RCC 7860 (cell line): Measurements from ENCODE around the gene GRID2.
A peak's percentile ranks its signal among the peaks of the same experiment; 100 is the strongest.
"Not testable (repeated sequence)": the region's sequence is repeated elsewhere in the genome, so short reads cannot be mapped to it uniquely, and the experiment has no call there.

Experiments used
- DNase-seq: peaks from one replicate; pipeline ENCODE4 v3.0.0-alpha.2; 2015; ENCODE audit warnings: low spot score
- FAIRE-seq: peaks from 2 replicates; lab custom pipeline; 2012; peaks lifted over from hg19 to GRCh38; lab: Jason Lieb, UNC

Gene GRID2

DNA sequence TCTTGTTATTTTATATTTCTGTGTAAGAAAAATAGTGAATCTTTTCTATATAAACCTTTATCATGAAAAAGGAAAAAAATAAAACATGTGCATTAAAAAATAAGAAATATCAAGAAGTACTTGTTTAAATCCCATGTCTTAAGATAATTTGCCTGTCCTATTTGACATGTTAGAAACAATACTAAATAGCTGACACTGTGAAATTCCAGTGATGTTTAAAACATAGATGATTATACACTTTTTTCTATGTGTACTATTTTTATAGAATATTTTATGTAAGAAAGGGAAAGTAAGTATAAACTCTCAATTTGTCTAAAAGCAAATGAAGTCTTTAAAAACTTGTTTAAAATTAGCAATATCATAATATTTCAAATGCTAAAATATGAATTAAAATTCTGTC is 981.6 kb downstream of the GRID2 start:
- DNase-seq (no peak), FAIRE-seq (no peak)

DNA sequence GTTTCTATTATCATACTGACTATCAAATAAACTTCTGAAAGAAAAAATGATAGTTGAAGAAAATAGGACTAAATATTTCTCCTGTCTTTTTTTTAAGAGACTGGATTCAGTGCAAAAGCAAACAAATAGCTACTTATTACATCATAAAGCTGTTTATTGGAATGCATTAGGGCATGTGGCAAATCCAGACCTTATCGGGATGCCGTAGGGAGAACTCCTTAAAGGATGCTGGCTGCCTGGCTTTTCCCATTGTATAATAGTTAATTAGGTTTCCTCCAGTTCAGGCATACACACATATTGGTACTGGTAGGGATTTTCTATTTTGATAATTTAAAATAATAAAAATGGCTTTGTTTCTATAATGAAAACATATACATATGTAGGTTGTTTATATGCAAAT is 985.5 kb downstream of the GRID2 start:
- DNase-seq = no peak
- no peak for FAIRE-seq

DNA sequence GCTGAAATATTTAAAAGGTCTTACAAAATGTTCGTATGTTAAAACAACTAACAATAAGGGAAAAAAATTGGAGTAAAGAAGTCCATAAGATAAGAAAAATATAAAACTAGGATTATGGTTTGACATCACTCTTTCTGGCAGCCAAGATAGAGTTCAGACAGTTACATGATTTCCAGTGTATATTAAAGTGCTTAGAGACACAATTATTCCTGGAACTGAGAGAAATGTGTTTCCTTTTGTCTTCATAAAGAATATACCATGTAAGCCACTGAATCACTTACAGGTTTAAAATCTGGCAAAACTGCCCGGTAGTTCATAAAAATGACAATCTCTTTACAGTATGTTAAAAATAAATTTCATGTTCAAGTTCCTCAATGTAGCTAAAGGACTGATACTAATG is 986.1 kb downstream of the GRID2 start:
- no peak for FAIRE-seq
- DNase-seq = no peak

DNA sequence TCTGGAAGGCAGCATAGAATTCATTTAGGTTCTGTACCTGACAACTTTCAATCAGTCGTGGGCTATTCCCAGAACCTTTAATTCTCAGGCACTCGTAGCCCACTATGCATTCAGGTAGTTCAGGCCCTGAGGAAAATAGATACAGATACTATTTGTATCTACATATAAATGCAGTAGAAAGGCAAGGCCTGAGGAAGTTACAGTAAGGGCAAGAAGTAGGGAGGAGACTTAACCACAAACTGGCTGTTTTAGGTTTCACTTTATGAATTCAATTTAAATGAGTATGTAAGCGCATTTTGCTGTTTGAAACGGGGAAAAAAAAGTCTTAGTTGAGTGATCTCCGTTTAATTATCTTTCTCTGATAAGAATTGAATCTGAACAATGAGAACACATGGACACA is 995.4 kb downstream of the GRID2 start:
- FAIRE-seq (no peak), DNase-seq (no peak)

DNA sequence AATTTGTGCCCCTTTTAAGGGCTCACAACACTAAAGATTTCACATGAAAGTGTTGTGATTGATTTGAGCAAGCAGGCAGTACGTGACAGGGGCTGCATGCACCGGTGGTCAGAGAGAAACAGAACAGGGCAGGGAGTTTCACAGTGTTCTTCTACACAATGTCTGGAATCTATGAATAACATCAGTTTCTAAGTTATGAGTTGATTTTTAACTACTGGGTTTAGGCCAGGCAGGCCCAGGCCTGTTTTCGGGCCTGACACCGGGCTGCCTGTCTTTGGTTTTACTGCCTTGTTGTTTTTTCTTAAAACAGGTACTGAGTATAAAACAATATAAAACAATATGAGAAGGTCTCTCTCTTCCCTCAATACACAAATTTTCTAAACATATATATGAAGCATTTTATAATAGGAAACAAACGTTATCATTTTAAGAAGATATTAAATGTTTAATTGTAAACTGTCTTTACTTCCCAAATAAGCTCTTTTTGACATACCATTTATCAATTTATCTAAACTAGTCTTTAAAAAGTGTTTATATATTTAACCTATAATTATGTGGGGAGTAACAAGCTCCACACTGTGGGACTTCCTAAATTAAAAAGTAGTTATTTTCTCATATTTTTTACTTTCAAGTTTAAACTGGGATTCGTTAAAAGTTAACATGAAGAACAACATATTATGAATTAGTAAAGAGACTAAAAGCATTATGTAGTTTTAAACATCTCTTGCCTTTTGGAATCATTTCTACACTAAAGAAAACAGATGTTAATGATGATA is 997.2 kb downstream of the GRID2 start:
- DNase-seq, FAIRE-seq: not testable (repeated sequence)

DNA sequence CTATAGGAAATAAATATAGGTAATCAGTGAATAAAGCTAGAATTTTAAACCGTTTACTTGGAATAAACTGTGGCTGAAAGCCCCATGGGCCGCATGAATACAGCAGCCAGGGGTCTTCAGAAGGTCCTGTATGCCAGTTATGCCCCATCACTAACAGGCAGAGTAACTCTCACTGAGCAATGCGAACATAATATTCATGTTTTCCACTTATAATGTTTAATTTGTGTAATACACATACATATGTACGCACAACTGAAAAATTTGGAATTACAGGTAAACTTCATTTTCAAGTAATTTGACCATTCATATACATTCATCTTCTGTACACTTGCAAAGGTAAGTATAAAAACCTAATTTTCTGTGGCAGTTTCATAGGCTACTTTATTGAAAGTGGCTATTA is 998.5 kb downstream of the GRID2 start:
- DNase-seq (no peak), FAIRE-seq (no peak)

DNA sequence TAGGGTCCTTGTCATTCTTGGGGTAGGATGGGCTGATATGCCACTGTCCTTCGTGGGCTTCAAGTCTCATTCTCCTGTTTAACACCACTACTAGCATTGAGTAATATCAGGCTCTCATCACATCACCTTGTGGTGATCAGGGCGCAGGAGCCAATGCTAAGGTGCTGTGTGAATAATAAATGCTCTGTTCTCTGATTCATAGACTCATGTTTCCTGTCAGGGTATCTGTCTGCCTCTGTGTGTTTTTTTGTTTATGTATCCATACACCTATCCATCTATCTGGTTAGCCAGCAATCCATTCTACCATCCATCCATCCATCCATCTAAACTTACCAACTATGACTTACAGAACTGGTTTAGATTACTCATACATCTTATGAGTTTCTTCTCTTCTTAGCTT is 999.7 kb downstream of the GRID2 start:
- DNase-seq = no peak
- FAIRE-seq = no peak

DNA sequence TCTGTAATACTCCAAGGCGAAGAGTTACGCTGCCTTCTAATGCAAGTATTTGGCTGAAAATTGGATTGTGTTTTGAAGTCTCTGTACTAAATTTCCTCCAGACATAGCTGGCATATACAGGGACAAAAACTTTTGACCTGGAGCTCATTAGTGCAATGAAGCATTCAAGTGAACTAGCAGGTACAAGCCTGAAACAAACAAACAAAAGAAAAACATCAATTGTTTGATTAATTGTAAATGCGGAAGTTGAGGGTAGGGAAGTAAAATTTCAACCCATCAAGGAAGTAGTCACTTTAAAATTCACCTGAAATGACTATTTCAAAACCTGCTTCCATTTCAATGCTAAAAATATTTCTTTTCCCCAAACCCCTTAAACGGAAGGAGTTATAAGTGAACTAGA is 1008.5 kb downstream of the GRID2 start:
- DNase-seq (no peak), FAIRE-seq (no peak)

DNA sequence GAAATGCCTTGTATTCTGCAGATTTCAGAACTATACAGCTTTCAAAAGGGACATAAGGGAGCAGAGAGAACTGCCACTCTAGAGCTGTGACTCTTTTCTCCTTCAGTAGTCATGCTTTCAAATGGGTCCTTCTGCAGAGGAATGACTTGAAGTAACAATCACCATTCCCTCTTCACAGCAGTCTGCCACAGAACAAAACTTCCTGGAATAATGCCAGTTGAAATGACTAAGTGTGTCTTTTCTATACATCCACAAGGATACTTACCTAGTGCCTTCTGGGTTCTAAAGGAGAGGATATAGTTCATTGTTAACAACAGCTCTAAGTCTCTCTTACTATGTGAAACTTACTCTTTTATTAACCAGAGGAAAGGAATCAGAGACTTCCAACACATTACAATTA is 1009.4 kb downstream of the GRID2 start:
- FAIRE-seq = no peak
- peak; percentile 4 for DNase-seq

DNA sequence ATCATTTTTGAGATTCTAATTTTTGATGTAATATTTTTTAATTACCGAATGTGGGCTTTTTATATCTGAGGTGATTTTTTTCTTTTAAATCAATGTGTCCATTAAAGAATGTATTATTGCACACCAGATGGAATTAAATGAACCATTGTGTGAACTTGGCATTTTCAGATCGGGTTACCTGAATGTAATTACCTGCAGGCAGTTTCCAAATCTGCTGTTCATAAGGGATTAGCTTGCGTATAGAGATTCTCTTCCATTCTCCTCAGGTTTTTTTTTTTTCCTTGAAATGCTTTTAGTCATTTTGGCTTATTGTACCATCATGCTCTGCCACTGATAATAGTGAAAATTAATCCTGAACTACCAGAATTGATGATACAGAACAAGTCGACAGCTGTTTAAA is 1013.3 kb downstream of the GRID2 start:
- DNase-seq (no peak), FAIRE-seq (no peak)

DNA sequence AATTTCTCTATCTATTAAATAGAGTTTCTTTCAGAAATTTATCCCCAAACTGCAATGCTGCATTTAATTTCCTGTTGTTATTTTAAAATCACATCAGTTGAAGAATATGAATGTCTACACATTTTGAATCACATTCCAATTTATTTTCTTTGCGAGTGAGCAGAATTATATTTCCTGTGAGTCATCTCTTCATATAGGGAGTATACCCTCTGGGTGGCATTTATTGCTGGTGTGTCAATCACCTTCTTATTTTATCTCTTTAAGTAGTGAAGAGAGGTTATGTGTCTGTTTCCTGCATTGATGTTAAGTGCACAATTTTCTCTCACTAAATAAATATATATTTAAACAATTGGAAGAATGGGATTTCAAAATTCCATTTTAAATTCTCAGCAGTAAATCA is 1013.8 kb downstream of the GRID2 start:
- DNase-seq = no peak
- no peak for FAIRE-seq

DNA sequence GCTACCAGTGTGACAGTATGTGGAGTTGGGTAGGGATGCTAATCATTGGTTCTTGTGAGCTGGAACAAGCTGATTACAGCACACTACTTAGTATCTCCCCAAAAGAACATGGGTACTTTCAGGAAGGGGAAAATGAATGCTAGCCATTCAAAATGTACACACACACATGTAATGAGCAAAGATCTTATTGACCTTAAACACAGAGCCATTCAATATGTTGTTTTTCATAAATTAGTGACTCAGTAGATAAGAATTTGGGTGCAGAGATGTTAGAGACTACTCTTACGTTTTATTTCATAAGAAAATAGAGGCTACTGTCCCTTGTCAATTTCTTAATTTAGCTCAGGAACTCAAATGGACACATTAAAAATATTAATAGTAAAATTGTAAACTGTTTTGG is 1015.3 kb downstream of the GRID2 start:
- DNase-seq (no peak), FAIRE-seq (no peak)

DNA sequence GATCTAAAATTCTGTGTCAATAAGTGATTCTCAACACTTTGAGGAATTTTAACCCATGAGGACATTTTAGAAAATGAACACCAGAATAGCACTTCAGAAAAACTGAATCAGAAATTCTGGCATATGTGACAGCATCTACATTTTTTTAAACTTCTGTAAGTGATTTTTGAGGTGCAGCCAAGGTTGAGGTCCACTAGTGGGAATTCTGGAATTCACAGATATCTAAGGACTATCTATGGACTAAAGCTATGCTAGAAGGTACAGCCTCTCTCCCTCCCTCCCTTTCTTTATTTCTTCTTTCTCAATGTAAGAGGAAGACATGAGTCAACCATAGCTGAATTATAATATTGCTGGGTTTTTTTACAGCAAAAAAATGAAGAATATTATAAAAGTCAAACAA is 1016.6 kb downstream of the GRID2 start:
- FAIRE-seq (no peak), DNase-seq (no peak)

DNA sequence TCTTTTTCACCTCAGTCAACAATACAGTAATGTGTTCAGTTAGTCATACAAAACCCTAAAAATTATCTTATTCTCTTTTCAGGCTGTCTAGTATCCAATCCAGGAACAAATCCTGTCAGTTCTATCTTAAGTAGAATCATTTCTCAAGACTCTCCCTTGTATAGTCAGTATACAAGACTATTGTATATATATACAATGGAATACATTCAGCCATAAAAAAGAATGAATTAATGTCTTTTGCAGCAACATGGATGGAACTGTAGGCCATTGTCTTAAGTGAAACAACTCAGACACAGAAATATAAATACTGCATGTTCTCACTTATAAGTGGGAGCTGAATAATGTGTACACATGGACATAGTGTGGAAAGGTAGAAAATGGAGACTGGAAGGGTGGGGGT is 1023.6 kb downstream of the GRID2 start:
- DNase-seq = no peak
- no peak for FAIRE-seq

DNA sequence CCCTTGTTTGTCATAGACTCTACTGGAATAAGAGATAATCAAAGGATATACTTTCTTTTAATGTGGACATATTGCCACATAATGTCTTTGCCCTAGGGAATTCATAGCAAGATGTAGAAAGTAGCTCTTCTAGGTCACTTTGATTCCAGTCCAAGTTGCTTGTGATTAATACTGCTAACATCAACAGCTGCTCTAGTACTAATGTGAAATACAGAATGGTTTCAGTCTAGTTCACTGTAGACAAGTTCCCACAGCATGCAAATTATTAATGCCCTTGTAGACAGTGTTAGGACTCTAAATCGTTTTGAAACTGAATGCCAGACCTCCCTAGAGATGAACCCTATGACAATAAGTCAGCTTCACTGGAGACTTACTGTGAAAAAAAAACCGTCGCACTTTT is 1030.2 kb downstream of the GRID2 start:
- FAIRE-seq (no peak), DNase-seq (no peak)

DNA sequence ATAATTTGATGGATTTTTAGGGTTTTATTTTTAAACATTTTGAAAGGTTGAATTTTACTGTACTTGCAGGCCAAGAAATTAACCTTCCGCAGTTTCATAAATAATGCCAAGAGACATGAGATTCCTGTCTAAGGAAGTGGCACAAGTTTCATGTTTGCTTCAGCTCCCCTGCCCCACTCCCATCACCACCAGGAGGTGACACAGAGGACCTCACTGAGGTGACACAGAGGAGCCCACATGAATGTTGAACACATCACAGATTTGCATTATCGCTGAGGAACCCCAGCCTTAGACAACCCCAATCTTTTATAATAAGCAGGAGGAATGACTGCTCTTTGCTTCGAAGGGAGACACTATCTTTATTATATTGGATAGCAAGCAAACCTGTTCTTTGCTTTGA is 1033.4 kb downstream of the GRID2 start:
- DNase-seq = no peak
- FAIRE-seq = no peak

DNA sequence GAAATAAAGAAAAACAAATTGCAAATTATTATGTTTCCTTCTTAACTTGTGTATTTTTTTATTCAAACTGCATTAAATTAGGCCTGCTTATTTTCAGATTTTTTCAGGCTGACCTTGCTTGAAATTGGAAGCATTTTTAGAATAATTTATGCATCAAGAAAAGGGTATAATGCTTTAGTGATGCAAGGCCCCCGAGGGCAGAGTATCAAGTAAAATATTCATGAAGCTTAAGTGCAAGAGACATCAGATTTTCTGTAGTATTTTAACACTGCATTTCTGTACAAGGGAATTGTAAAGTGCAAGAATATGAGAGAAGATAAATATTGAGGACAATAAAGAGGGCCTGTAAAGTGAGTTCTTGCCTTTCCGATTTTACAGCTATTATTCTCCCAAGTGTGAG is 1039.0 kb downstream of the GRID2 start:
- no peak for FAIRE-seq
- no peak for DNase-seq

DNA sequence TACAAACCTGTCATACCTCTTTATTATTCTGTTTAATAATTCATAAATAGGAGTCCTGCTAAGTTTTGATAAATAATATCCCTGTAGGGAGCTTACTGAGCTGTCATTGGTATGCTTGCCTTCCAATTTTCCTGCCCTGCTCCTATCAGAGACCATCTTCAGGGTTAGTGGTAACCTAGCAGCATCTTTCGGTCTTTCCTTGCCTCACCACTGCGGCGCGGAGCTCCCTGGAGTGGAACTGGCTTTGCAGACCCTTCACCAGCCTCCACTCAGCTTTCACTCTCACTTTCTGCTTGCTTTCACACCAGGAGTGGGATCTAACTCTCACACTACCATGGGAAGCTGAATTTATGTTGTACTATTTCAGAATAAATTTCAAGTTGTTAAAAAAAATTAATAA is 1043.1 kb downstream of the GRID2 start:
- FAIRE-seq = no peak
- DNase-seq = no peak

DNA sequence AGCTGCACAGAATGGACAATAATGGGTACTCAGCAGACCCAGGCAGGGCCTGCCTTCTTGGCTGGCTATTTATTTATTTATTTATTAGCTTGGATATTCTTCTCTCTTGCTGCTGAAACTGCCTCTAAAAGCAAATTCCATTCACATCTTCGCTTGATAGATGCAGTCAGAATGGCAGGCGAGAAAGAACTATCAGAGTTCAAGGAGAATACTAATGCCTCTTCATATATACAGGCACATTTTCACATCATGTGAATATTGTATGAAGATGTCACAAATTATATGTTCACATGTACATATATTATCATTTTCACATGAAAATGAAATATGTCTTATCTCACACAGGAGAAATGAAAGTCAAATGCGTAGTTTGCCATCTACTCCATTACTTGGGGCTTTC is 1045.1 kb downstream of the GRID2 start:
- no peak for DNase-seq
- FAIRE-seq = no peak

DNA sequence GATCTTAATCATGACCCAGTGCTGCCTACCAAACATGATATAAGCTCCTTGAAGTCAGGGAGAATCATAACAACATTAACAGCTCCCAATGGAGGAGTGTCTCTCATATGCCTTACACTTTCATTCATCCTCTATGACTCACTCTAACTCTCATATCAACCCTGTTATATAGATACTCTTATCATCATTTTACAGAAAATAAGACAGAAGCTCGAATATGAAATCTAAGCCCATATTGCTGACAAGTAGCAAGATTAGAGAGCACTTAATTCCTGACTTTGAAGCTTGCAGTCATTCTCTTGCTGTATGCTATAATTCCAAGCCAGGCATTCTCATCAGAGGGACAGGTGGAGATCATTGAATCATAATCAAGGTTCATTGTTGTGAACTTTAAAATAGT is 1048.1 kb downstream of the GRID2 start:
- DNase-seq (no peak), FAIRE-seq (no peak)

DNA sequence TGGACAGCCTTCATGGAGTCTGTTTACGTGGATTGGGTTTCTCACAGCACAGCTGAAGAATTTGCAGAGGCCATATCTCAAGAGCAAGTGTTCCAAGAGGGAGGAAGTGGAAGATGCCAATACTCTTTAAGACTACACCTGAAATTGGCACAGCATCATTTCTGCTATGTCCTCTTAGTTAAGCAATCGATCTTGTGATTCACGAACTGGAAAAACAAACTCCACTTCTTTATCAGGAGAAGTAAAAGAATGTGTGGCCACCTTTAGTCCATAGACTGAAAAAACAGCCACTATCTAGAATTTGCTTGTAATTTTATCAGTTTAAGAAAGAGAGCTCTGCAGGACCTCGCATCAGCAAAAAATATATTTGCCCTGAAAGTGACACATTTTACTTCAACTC is 1051.6 kb downstream of the GRID2 start:
- FAIRE-seq (no peak), DNase-seq (no peak)

DNA sequence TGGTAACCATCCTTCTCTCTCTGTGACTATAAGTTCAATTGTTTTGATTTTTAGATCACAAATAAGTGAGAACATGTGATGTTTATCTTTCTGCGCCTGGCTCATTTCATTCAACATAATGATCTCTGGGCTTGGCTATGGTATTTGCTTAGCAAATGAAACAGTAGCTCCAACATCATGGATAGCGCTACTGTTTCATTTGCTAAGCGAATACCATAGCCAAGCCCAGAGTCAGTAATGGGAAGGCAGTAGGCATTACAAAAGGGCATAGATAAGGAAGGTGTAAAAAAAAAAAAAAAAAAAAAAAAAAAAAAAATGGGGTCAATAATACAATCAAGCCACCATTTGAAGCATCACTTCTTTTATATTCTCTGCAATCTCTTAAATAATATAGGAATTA is 1055.8 kb downstream of the GRID2 start:
- no peak for FAIRE-seq
- no peak for DNase-seq

DNA sequence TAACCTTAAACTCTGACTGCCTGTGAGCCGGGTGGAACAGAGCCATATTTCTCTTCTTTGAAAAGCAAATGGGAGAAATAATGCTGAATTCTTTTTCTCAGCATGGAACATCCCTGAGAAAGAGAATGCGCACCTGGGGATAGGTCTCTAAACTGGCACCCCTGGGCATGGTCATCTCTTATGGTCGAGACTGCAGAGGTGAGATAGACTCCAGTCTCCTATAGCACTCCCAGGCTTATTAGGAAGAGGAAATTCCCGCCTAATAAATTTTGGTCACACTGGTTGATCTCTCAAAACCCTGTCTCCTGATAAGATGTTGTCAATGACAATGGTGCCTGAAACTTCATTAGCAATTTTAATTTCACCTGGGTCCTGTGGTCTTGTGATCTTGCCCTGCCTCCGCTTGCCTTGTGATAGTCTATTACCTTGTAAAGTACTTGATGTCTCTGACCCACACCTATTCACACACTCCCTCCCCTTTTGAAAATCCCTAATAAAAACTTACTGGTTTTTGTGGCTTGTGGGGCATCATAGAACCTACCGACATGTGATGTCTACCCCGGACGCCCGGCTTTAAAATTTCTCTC is 1062.5 kb downstream of the GRID2 start:
- not testable (repeated sequence) for DNase-seq, FAIRE-seq
